Neuronal stem cell (in vitro differentiated cells): ENCODE data around the gene DECR2.
A peak's percentile ranks its signal among the peaks of the same experiment; 100 is the strongest.

Experiments used
- DNase-seq: peaks from one replicate; pipeline ENCODE4 v3.0.0-alpha.2; 2013; ENCODE audit warnings: low spot score
- H2AFZ ChIP-seq: one replicate; pipeline ENCODE4 v1.6.1; 2013; ENCODE audit warnings: mild to moderate bottlenecking, low read length, inconsistent platforms
- H2AK5ac ChIP-seq: 2 replicates; pipeline ENCODE4 v1.6.1; 2013; ENCODE audit warnings: low read depth, mild to moderate bottlenecking, inconsistent platforms, low read length, moderate library complexity, mixed read lengths
- H2BK120ac ChIP-seq: 2 replicates; pipeline ENCODE4 v1.6.1; 2013; ENCODE audit warnings: low read depth, mild to moderate bottlenecking, inconsistent platforms, low read length, moderate library complexity, mixed read lengths
- H2BK12ac ChIP-seq: one replicate; pipeline ENCODE4 v1.6.1; 2013; ENCODE audit warnings: low read length, inconsistent platforms
- H2BK15ac ChIP-seq: 2 replicates; pipeline ENCODE4 v1.6.1; 2013; ENCODE audit warnings: mild to moderate bottlenecking, low read length, inconsistent platforms, mixed read lengths
- H2BK5ac ChIP-seq: one replicate; pipeline ENCODE4 v1.6.1; 2013; ENCODE audit warnings: inconsistent platforms, mild to moderate bottlenecking, low read length, moderate library complexity
- H3K14ac ChIP-seq: one replicate; pipeline ENCODE4 v1.6.1; 2013; ENCODE audit warnings: low read length, inconsistent platforms
- H3K18ac ChIP-seq: 2 replicates; pipeline ENCODE4 v1.6.1; 2013; ENCODE audit warnings: low read length, inconsistent platforms
- H3K23ac ChIP-seq: 2 replicates; pipeline ENCODE4 v1.6.1; 2013; ENCODE audit warnings: low read depth, mild to moderate bottlenecking, mixed read lengths, low read length, inconsistent platforms; ENCODE audit not compliant: poor library complexity
- H3K27ac ChIP-seq: replicated peaks from 3 replicates; pipeline ENCODE4 v1.5.1; 2013; ENCODE audit warnings: low read length, inconsistent platforms
- H3K27me3 ChIP-seq, 3 experiments: 2 replicates each; pipeline ENCODE4 v1.6.1; 2013; ENCODE audit warnings: low read length in 3 of 3, mild to moderate bottlenecking in 2 of 3, inconsistent platforms in 1 of 3, low read depth in 1 of 3, mixed read lengths in 1 of 3, moderate library complexity in 1 of 3; ENCODE audit not compliant: control insufficient read depth in 3 of 3, insufficient read depth in 3 of 3
- H3K36me3 ChIP-seq, 2 donors: replicated peaks in 1 of 2; 2 replicates each; pipeline ENCODE4 v1.6.1; 2013; ENCODE audit warnings: low read length in 2 of 2; ENCODE audit not compliant: control insufficient read depth in 2 of 2, insufficient read depth in 2 of 2
- H3K4ac ChIP-seq: 2 replicates; pipeline ENCODE4 v1.6.1; 2013; ENCODE audit warnings: inconsistent platforms, mild to moderate bottlenecking, low read length, moderate library complexity
- H3K4me1 ChIP-seq, 2 donors: 1 replicate in 1 of 2; 2 replicates in 1 of 2; pipeline ENCODE4 v1.6.1; 2013; ENCODE audit warnings: low read length in 2 of 2, low read depth in 1 of 2; ENCODE audit not compliant: control insufficient read depth in 2 of 2, insufficient read depth in 1 of 2
- H3K4me2 ChIP-seq: one replicate; pipeline ENCODE4 v1.6.1; 2013; ENCODE audit warnings: mild to moderate bottlenecking, low read length, inconsistent platforms; ENCODE audit not compliant: insufficient read depth, poor library complexity, severe bottlenecking
- H3K4me3 ChIP-seq, 2 donors: 2 replicates each; pipeline ENCODE4 v1.5.1; 2013; ENCODE audit warnings: low read length in 2 of 2, mild to moderate bottlenecking in 2 of 2, inconsistent platforms in 1 of 2, moderate library complexity in 1 of 2
- H3K79me1 ChIP-seq: one replicate; pipeline ENCODE4 v1.6.1; 2013; ENCODE audit warnings: low read depth, mild to moderate bottlenecking, inconsistent platforms, low read length, moderate library complexity
- H3K9ac ChIP-seq: one replicate; pipeline ENCODE4 v1.6.1; 2013; ENCODE audit warnings: mild to moderate bottlenecking, low read depth, low read length, inconsistent platforms; ENCODE audit not compliant: poor library complexity
- H3K9me3 ChIP-seq, 2 donors: replicated peaks in 1 of 2; 2 replicates each; pipeline versions ENCODE3 to v1.6.1; 2013; ENCODE audit warnings: low read length in 2 of 2, mild to moderate bottlenecking in 2 of 2, inconsistent platforms in 1 of 2, low read depth in 1 of 2, mixed read lengths in 1 of 2, moderate library complexity in 1 of 2; ENCODE audit not compliant: control insufficient read depth in 2 of 2, insufficient read depth in 1 of 2
- H4K8ac ChIP-seq: one replicate; pipeline ENCODE4 v1.6.1; 2013; ENCODE audit warnings: low read depth, mild to moderate bottlenecking, inconsistent platforms, low read length, moderate library complexity
- H4K91ac ChIP-seq: one replicate; pipeline ENCODE4 v1.6.1; 2013; ENCODE audit warnings: low read length, low read depth, mild to moderate bottlenecking, inconsistent platforms; ENCODE audit not compliant: poor library complexity
- WGBS, 2 donors: extraction: QIAGEN DNeasy Blood & Tissue Kit; methylation state at CpG; one replicate each; pipeline ENCODE4 v1.1.7; 2013; ENCODE audit warnings: missing lambda C conversion rate in 2 of 2, mixed read lengths in 1 of 2; ENCODE audit not compliant: insufficient read length in 2 of 2, insufficient replicate concordance in 1 of 2; ENCODE audit errors: extremely low coverage in 2 of 2; 5-methylcytosine and 5-hydroxymethylcytosine counted together

Gene DECR2

GRCh38 chr16:404971-405486 is 3.3 kb downstream of the DECR2 start:
- H2BK15ac ChIP-seq: no peak overlapping the region
- no peak overlapping the region for H2BK12ac ChIP-seq
- H2BK120ac ChIP-seq: no peak overlapping the region
- no peaks in the 10 kb centered on the region for H3K9me3 ChIP-seq
- no peak for DNase-seq
- no peak overlapping the region for H3K18ac ChIP-seq
- no peak overlapping the region for H4K8ac ChIP-seq
- no peak overlapping the region for H2BK5ac ChIP-seq
- no peak overlapping the region for H3K27ac ChIP-seq
- H3K14ac ChIP-seq: no peak overlapping the region
- H3K27me3 ChIP-seq: no peaks in the 10 kb centered on the region
- H3K23ac ChIP-seq: no peak overlapping the region
- H3K79me1 ChIP-seq: peaks cover 3% of the 10 kb centered on the region
- H3K4me2 ChIP-seq: no peak overlapping the region
- no peak overlapping the region for H2AK5ac ChIP-seq
- no peak overlapping the region for H2AFZ ChIP-seq
- peak overlapping the region; percentile 43 for H4K91ac ChIP-seq
- no CpG with 5 or more reads among the region's 12 CpGs for WGBS, 2 donors
- H3K4ac ChIP-seq: no peak overlapping the region
- H3K36me3 ChIP-seq: peaks cover 6 to 8% of the 10 kb centered on the region in 2 donors
- no peak overlapping the region for H3K9ac ChIP-seq
- H3K4me3 ChIP-seq: no peak overlapping the region
- H3K4me1 ChIP-seq: peaks cover 2% of the 10 kb centered on the region in 2 donors

- H3K27me3 ChIP-seq: no peaks in the 10 kb centered on the region
- peak overlapping the region; percentile 66 for H2BK5ac ChIP-seq
- H3K14ac ChIP-seq: no peak overlapping the region
- H3K79me1 ChIP-seq: peaks cover 2% of the 10 kb centered on the region
- peaks cover 0 to under 1% of the 10 kb centered on the region in 2 donors for H3K36me3 ChIP-seq
- DNase-seq: no peak
- H4K91ac ChIP-seq: no peak overlapping the region
- H2BK120ac ChIP-seq: no peak overlapping the region
- H2AK5ac ChIP-seq: peak overlapping the region; percentile 63
- no peak overlapping the region for H2BK12ac ChIP-seq
- H3K18ac ChIP-seq: no peak overlapping the region
- no CpG with 5 or more reads among the region's 27 CpGs for WGBS, 2 donors
- no peak overlapping the region for H3K4me3 ChIP-seq
- no peak overlapping the region for H3K27ac ChIP-seq
- H3K9ac ChIP-seq: no peak overlapping the region
- H3K4me1 ChIP-seq: peaks cover 0 to 2% of the 10 kb centered on the region in 2 donors
- no peak overlapping the region for H4K8ac ChIP-seq
- peak overlapping the region; percentile 55 for H2BK15ac ChIP-seq
- peak overlapping the region; percentile 55 for H3K23ac ChIP-seq
- no peak overlapping the region for H3K4me2 ChIP-seq
- no peak overlapping the region for H3K4ac ChIP-seq
- no peaks in the 10 kb centered on the region for H3K9me3 ChIP-seq
- H2AFZ ChIP-seq: no peak overlapping the region
Observed at GRCh38 chr16:405548-406506, 4.1 kb downstream of the DECR2 start.

GRCh38 chr16:407253-407652 is 5.6 kb downstream of the DECR2 start:
- no peak overlapping the region for H2BK12ac ChIP-seq
- no peak overlapping the region for H2BK15ac ChIP-seq
- no peak overlapping the region for H3K14ac ChIP-seq
- H3K27me3 ChIP-seq: no peaks in the 10 kb centered on the region
- H2AK5ac ChIP-seq: no peak overlapping the region
- H3K79me1 ChIP-seq: peaks cover 1% of the 10 kb centered on the region
- no peak overlapping the region for H4K91ac ChIP-seq
- no peak overlapping the region for H3K4me3 ChIP-seq
- H3K36me3 ChIP-seq: peaks cover 5% of the 10 kb centered on the region in 2 donors
- no peak overlapping the region for H2AFZ ChIP-seq
- H3K23ac ChIP-seq: peak overlapping the region; percentile 80
- no peak for DNase-seq
- WGBS, 2 donors: no CpG with 5 or more reads among the region's 16 CpGs
- H2BK5ac ChIP-seq: peak overlapping the region; percentile 66
- H2BK120ac ChIP-seq: no peak overlapping the region
- no peak overlapping the region for H3K4ac ChIP-seq
- peak overlapping the region; percentile 21 for H3K9ac ChIP-seq
- H3K9me3 ChIP-seq: no peaks in the 10 kb centered on the region
- no peak overlapping the region for H3K4me2 ChIP-seq
- H3K4me1 ChIP-seq: no peaks in the 10 kb centered on the region
- H3K18ac ChIP-seq: no peak overlapping the region
- H3K27ac ChIP-seq: no peak overlapping the region
- H4K8ac ChIP-seq: no peak overlapping the region

- H2BK15ac ChIP-seq: no peak overlapping the region
- no peak overlapping the region for H3K4ac ChIP-seq
- no CpG with 5 or more reads among the region's 36 CpGs for WGBS, 2 donors
- H2AK5ac ChIP-seq: no peak overlapping the region
- H2BK120ac ChIP-seq: no peak overlapping the region
- H3K27me3 ChIP-seq: no peaks in the 10 kb centered on the region
- H3K14ac ChIP-seq: no peak overlapping the region
- H2BK12ac ChIP-seq: no peak overlapping the region
- no peak overlapping the region for H3K27ac ChIP-seq
- H2AFZ ChIP-seq: no peak overlapping the region
- H4K91ac ChIP-seq: no peak overlapping the region
- H3K4me2 ChIP-seq: no peak overlapping the region
- H4K8ac ChIP-seq: no peak overlapping the region
- H3K4me3 ChIP-seq: no peak overlapping the region
- no peak overlapping the region for H3K23ac ChIP-seq
- H3K9me3 ChIP-seq: no peaks in the 10 kb centered on the region
- H3K18ac ChIP-seq: no peak overlapping the region
- H3K79me1 ChIP-seq: peaks cover 3% of the 10 kb centered on the region
- H2BK5ac ChIP-seq: no peak overlapping the region
- H3K36me3 ChIP-seq: peaks cover 5% of the 10 kb centered on the region in 2 donors
- no peak overlapping the region for H3K9ac ChIP-seq
- no peaks in the 10 kb centered on the region for H3K4me1 ChIP-seq
- DNase-seq: no peak
Observed at GRCh38 chr16:410516-411178, 9.0 kb downstream of the DECR2 start.
